GM12801 (cell line): ENCODE data around the gene MUC15.

ENCODE experiments used
- CTCF ChIP-seq: IDR thresholded peaks from one replicate; pipeline ENCODE4 v1.5.1; 2011; ENCODE audit warnings: control low read depth; ENCODE audit not compliant: insufficient read length; ENCODE audit errors: extremely low read depth

The MUC15 gene

DNA sequence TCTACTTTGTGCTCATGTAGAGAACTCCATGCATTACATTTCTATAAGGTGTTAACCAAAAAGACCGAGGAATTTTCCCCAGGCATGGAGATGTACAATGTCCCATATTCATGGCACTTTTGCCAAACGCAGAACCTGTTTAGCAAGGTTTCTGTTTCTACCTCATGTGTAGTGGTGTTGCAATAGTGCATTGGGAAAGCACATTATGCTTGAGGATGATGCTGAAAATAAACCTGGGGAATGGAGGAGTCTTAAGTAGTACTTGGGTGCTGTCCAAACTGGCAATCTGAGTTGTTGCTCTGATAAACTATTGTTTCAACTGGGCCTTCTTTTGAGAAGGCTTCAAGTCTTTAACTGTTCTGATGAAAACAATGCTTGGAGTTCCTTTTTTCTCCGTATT, 11.5 kb upstream of the MUC15 start:
- TF ChIP-seq CTCF: no peak

DNA sequence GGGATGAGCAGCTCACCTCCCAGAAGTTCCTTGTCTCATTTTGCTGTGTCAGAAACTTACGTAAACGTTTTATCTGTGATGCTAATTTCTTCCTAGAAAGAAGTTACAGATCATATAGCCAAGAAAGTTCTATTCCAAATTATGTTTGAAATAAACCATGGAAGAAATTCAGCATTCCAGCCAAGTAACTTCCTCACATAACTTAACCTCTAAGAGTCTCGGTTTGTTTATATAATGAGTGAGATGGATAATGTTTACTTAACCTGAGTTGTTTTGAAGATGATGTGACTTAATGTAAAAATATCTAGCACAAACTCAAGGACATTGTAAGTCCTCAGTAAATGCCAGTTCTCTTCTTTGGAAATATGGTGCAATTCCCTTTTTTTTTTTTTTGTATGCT, 8.9 kb upstream of the MUC15 start:
- no peak for TF ChIP-seq CTCF

DNA sequence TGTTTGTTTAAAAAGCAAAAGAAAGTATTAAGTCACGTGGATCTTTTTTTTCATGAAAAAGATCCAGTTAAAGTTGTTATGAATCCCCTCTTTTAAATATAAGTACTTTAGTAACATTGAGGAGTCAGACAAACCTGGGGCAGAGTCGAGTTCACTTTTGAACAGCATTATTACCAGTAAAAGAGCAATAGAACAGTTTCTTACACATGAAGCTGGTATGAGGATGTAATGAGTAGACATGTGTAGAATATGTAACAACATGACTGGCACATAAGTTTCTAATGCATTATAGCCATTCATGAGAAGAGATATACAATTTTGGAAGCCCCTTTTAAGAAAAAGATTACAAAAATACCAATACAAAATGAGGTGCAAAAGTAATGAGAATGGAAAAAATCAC, 7.6 kb upstream of the MUC15 start:
- no peak for TF ChIP-seq CTCF

DNA sequence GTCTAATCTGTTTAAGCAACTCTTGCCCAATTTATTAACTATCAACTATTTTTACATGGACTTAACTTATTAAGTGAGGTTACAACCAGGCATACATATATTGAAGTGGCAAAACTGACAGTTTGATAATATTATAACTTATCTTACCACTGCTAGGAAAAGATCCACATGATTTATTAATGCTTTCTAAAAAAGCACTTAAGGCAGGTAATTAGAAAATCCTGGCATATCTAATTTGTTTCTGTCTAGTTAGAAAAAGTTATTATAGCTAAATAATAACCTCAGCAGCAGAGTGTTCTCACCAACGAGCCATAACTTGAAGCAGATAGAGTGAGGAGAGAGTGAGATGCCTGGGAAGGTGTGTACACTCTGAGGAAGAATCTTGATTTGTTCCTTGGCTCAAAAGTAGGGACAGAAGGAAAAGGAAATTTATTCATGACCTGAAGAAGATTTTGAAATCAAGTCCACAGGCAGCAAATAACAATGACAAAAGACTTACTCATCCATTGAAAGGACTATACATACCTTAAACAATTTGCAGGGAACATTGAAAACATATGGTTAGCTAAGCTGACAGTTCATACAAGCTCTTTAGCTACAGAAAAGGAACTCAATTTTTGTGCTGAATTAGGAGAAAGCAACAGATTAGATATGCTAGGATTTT, 7.1 kb upstream of the MUC15 start:
- no peak for TF ChIP-seq CTCF

DNA sequence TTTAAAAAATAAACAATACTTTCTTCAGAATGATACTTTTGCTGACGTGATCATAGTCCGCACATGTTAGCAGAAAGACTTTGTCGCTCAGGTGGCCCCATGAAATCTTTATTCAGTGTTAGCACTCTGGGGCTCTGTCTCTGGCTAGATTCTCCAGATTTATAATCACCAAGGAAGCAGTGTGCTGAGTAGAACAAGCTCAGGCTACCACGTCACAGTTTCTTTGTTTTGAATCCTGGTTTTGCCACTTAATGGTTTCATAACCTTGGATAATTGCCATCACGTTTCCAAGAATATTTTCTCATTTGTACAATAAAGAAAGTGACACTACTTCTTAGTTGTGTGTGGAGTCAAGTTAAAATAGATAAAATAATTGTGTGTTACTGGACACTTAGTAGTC, 3.9 kb upstream of the MUC15 start:
- no peak for TF ChIP-seq CTCF

GRCh38 chr11:26573896-26574295, 1.8 kb upstream of the MUC15 start:
- no peak for TF ChIP-seq CTCF

DNA sequence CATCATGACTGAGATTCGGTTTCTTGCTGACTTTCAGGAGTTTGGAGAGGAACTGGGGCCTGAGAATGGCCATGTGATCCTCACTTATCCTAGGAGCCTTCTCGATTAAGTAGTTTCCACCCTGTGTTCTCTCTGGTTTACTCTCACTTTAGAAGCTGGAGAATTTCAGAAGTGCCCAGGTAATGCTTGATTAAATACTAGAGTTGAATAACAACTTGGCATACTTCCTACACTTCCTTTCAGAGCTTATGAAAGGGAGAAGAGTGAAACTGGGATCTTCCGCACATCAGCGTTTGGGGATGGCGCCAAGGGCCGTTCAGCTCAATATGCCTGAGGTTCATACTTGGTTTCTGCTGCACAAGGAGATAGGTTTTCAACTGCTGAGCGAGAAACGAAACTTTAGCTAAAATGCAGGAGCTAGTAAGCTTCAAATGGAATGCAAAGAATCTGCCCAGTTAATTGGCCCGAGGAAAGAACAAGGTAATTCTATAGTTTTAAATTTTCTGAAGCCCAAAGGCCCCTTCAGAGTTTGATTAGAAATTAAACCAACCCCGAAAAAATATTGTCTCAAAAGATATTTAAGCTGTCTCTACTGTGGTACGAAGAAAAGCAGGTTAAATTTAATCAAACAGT, 823 bp upstream of the MUC15 start:
- TF ChIP-seq CTCF: no peak
